ENCODE data around the gene AFF1. TPM values are rescaled to one million over a fixed set of nuclear protein-coding genes. Genes with fewer than 3 reads are reported as not detected.
"Not testable (repeated sequence)": the region's sequence is repeated elsewhere in the genome, so short reads cannot be mapped to it uniquely, and the experiment has no call there.

The AFF1 gene
- total RNA-seq, 1 experiment from 2014 or later, result 4.5 TPM

- DNase-seq (ENCODE audit: low read depth), result no peak
These were observed 77.6 kb downstream of the AFF1 start for GRCh38 chr4:87012265-87012953.

GRCh38 chr4:87012954-87013308 lies 78.1 kb downstream of the AFF1 start:
- DNase-seq (ENCODE audit: low read depth), result not testable (repeated sequence)

- no peak for DNase-seq (ENCODE audit: low read depth)
These were observed 79.5 kb downstream of the AFF1 start for GRCh38 chr4:87014284-87014782.

GRCh38 chr4:87015416-87015815 lies 80.6 kb downstream of the AFF1 start:
- DNase-seq (ENCODE audit: low read depth), result no peak

DNA sequence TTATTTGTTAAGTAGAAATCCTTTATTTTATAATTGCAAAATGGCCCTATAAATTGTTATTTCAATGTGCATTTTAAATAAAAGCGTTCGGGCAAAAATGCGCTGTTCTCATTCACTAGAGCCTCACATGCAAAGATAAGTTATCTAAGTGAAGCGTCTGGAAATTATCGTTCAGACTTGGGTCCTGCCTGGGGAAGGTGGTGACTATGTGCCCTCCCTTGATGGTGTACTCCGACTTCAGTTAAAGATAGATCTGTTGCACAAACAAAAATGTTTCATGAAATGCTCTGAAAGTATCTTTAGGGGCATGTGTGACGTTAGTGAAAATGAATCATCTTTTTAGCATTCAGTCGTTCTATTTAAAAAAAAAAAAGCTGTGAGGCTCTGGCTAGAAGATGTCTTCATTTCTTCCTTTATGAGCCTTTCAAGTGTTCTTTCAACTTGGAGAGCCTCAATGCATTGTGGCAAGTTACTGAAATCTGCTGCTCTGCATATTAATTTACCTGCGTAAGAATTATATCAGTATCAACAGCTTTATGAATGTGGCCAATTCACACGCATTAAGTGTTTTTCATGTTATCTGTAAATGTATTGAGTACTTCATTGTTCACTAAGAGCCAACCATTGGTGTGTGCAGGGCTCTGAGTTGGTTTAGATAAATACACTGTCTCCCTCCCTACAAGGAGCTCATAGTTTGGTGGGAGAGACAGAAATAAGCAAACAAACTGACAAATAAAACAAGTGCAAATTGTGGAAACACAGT lies 83.0 kb downstream of the AFF1 start:
- no peak for DNase-seq (ENCODE audit: low read depth)

DNA sequence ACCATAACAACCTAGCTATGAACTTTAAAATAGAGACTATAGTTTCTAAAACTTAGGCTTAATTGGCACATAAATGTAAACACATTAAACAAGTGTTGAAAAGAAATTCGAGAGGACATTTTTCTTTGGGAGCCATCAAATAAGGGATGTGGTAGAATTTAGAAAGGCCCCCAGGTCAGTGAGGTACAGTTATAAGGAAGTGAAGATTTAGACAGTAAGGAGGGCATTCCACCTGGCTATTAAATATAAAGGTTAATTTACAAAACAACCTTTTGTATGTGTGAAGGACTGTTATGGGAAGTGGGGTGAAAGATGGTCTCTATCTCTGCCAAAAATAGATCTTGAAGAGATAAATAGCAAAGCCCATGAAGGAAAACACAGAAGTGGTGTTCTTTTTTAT lies 83.9 kb downstream of the AFF1 start:
- no peak for DNase-seq (ENCODE audit: low read depth)

GRCh38 chr4:87019246-87019791 lies 84.5 kb downstream of the AFF1 start:
- no peak for DNase-seq (ENCODE audit: low read depth)

GRCh38 chr4:87019898-87020297 lies 85.1 kb downstream of the AFF1 start:
- no peak for DNase-seq (ENCODE audit: low read depth)

GRCh38 chr4:87024201-87024600 lies 89.4 kb downstream of the AFF1 start:
- DNase-seq (ENCODE audit: low read depth), result no peak

DNA sequence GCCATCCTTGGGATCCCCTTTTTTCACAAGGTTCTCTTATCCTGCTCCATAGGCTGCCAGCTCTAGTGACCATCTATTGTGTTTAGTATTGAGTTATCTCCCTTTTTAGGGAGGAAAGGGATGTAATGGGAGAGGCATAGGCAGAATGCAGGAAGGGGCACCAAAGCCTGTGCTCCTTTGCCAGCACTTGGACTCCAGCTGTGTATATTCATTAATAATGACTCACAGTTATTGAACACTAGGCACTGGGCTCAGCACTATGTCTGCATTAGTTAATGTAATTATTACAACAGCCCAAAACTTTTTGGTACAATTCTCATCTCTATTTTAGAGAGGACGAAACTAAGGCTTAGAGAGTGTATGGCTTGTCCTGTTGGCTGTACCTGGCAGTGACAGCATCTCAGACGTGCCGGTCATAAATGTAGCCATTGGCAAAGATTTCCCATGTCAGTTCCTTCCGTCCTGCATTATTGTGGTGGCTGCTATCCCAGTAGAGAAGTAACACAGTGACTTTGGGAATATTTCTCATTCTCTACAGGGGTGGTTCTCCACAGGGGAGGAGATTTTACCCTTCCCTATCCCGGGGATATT lies 90.3 kb downstream of the AFF1 start:
- DNase-seq (ENCODE audit: low read depth), result no peak

- DNase-seq (ENCODE audit: low read depth), result no peak
These were observed 90.8 kb downstream of the AFF1 start for GRCh38 chr4:87025614-87026041.

- no peak for DNase-seq (ENCODE audit: low read depth)
These were observed 92.1 kb downstream of the AFF1 start for GRCh38 chr4:87026800-87027495.

GRCh38 chr4:87029356-87029755 lies 94.5 kb downstream of the AFF1 start:
- DNase-seq (ENCODE audit: low read depth), result no peak

GRCh38 chr4:87030124-87030523 lies 95.3 kb downstream of the AFF1 start:
- no peak for DNase-seq (ENCODE audit: low read depth)

- no peak for DNase-seq (ENCODE audit: low read depth)
These were observed 96.1 kb downstream of the AFF1 start for GRCh38 chr4:87030755-87031441.

DNA sequence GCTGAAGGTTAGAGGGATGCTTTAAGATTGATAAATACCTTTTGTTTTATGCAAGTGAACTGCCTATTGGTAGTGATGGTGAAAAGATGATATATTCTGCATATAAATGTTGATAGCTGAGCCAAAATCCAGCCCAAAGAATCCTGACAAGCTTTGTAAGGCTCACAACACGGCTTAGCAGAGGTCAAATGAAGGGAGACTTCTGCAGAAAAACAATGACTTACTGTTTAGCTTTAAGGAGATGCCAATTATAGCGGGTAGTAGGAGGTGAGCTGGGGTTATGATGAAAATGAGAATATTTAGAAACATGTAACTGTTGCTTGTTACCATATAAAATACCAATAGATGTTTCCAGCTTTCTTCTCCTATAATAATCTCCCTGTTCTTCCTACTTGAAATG lies 97.1 kb downstream of the AFF1 start:
- DNase-seq (ENCODE audit: low read depth), result no peak

DNA sequence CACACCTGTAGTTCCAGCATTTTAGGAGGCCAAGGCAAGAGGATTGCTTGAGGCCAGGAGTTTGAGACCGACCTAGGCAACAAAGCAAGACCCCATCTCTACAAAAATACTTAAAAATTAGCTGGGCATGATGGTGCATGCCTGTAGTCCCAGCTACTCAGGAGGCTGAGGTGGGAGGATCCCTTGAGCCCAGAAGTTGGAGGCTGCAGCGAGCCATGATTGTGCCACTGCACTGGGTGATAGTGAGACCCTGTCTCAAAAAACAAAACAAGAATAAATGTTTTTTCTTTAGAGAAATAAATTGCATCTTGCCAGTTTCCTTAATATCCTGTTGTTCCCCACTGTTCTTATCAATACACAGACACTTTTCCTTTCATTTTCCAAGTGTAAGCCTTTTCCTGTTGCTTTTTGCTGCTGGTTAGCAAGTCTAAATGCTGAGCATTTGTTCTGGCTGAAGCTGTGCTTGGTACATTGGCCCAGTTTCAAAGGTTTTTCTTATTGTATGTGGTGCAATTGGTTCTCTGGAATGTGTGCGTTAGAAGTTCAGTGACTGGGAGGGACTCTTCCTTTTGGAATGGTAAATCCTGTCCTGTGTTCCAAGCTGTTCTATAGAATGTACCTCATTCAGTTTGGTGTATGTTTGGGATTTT lies 98.2 kb downstream of the AFF1 start:
- peak; percentile 8 for DNase-seq (ENCODE audit: low read depth)

- DNase-seq (ENCODE audit: low read depth), result no peak
These were observed 99.1 kb downstream of the AFF1 start for GRCh38 chr4:87033902-87034301.

DNA sequence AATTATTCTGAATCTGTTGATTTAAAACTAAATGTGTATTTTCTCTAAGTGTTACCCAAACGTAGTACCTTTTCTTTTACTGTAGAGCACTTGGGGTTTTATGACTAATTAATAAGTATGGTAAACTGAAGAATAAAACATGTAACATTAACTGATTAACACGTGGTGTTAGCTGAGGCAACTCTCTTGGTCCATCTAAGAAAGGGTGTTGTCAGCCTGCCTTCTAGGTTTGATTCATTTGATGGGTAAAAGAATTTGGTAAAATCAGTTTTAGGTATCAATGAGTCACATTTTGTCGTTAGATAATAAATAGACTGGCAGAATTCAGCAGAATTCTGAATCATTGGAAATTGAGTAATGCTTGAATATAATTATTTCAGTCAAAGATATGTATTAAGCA lies 99.7 kb downstream of the AFF1 start:
- DNase-seq (ENCODE audit: low read depth), result no peak

DNA sequence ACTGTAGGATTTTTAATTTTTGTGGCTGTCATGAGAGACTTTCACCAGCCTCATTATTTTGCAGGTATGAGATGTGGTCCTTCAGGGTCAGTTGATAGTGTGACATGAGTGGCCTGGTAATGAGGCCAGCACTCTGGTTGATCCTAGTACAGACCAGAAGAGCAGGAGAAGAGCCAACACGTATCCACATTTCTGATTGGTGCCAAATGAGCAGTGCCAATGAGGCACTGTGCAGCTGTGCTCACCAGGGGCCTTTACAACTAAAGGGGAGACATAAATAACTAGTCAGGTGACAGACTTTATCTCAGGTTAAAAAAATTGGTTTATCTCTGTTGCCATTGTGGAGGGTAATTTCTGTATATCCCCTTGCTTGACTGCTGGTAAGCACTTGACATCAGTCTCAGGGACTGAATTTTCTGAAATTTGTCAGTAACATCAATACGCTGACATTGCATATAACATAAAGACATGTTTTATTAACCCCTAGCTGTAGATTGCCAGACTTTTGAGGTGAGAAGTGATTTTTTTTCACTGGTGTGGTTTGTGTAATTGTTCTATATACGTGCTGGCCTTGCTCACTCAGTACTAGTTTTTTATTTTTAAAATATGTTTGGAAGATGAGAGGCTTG lies 101.2 kb downstream of the AFF1 start:
- DNase-seq (ENCODE audit: low read depth), result no peak
